Cardiac septum (tissue), 1 donor: ENCODE data around the gene SLC24A3. TPM values are rescaled to one million over a fixed set of nuclear protein-coding genes. Genes with fewer than 3 reads are reported as not detected.

Experiments used
- DNase-seq: peaks from one replicate; pipeline ENCODE4 v3.0.0-alpha.2; 2020; ENCODE audit warnings: low spot score
- intact Hi-C: fragments of 100-400 bp; cut with DNase I; formaldehyde crosslinking; loops from one replicate; pipeline ENCODE4 v1.14.0; 2022
- total RNA-seq: library from RNA; stranded (reverse); fragmentation: NEBNext Ultra II Directional; extraction: Animal tissue kit (Norgen Biotek cat#: 25700); gene quantifications from one replicate; pipeline ENCODE4 v1.2.1, GENCODE V29; 2021
- donor health status: DM: no; HTN: no; CAD: no.

SLC24A3 gene
- total RNA-seq, 1 donor from 2014 or later, result 0.86 TPM

DNA sequence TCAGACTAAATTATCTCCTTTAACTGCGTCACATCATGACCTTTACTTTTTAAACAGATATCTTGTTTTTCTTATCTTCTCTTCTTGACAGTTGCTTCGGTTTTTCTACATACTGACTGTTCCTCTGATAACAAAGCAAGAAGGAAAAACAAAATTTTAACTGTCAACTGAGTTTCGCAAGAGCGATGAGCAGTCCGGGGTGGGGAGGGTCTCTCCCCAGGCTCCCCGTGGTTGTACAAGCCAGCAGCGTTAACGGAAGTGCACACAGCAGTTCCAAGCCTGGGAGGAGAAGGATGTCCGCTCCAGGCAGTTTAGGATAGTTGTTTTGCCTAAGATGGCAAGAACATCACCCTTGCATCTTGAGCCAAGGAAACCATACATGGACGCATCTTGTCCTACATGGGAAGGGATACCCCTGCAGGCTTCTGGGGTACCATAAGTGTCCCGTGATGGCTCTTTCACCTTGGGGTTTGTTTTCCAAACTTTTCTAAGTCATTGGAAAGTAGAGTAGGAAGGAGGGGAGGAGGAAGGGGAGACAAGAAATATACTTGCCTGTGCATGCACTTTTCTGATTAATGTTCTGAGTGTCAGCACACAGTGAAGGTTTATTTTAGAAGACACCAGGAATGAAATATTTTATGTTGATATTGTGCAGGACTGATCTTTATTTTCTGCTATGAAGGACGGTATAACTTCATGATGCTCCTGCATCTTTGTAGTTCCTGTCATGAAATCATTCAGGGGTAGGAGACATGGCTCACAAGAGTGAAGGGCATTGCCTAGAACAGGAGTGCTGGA lies 20.8 kb downstream of the SLC24A3 start:
- no peak for DNase-seq
- intact Hi-C loops, result no loop called here

DNA sequence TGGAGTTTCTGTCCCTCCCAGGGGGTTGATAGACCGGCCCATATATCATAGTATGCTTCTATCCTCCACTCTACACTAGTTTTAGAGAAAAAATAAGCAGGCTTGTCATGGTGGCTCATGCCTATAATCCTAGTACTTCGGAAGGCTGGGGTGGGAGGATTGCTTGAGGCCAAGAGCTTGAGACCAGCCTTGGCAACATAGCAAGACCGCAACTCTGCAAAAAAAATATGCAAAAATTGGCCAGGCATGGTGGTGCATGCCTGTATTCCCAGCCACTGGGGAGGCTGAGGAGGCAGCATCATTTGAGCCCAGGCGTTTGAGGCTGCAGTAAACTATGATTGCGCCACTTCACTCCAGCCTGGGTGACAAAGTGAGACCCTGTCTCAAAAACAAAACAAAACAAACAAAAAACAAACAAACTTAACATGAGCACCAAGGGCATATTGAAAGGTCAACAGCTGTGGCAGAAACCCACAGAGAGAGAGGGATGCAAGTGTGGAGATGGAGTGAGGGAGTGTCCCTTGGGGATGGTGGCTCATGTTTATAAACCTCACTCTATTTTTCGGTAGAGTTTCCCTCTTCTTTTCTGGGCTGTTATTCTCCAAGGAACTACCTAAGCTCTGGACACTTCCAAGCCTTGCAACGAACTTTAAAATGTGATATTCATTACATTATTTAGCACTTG lies 24.1 kb downstream of the SLC24A3 start:
- no peak for DNase-seq
- intact Hi-C loops, result no loop called here

DNA sequence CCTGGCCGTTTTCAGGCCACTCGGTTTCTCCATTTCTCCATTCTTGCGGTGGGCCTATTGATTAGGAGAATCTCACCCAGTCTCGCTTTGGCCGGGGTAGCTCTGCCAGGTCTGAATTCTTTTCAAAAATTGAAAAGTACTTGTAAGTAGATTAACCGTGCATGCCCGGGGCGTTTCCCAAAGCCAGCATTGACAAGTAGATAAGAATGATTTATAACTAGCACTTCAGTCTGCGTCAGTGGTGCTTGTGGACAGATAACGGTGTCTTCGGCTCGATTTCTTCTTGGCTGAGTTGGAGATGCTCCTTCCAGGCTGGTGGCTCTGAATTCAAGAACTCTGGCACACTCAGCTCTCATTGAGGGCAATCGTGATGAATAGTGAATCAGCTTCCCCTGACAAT lies 29.0 kb downstream of the SLC24A3 start:
- intact Hi-C loops, result no loop called here

DNA sequence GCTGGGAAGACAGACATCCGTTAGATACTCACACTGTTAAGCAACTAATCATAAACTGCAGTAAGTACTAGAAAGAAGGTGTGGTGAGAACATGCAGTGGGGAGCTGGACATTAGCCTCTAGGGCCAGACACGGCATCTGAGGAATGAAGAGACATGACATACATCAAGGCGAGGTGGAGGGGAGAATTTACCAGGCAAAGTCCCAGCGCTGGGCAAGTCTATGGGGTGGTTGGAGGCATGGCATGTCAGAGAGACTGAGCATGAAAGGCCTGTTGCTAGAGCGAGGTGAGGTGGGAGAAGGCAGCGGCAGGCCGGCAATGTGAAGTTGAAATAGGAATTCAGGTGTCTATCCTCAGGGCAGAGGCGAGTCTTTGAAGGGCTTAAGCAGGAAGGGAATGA lies 31.8 kb downstream of the SLC24A3 start:
- intact Hi-C loops, result no loop called here
- no peak for DNase-seq

More for the DNA sequence above, 29.0 kb downstream of the SLC24A3 start:
- DNase-seq, result no peak

DNA sequence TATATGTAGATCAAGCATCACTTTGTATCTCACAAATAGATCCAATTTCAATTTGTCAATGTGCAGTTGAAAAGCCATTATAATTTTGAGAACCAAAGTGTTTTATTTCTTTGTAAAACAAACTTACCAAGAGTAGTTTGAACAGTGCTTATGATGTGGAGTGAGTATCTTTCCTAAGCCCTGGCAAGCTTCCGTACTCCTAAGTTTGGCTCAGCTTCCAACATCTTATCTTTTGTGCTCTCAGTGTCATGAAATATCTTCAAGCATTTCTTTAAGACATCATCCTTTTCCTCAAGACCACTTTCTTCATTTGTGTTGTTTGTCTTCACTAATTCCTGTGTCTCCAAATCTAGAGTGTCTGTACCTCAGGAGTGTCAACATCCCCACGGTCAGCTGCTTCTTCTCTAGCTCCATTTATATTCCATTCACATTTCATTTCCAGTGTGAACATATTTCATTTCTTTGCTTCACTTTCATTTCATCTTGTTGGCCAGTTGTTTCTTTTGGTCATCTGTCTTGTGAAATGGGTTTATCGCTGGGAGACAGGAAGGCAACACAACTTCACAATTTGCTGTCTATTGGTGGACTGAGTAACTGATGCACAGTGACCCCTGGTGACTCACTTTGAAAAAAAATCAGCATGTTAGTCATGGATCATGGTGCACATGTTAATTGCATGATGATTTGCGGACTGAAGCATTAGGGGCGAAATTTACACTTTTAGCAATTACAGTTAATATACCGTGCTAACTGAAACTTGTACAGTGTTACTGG lies 36.9 kb downstream of the SLC24A3 start:
- intact Hi-C loops, result no loop called here

DNA sequence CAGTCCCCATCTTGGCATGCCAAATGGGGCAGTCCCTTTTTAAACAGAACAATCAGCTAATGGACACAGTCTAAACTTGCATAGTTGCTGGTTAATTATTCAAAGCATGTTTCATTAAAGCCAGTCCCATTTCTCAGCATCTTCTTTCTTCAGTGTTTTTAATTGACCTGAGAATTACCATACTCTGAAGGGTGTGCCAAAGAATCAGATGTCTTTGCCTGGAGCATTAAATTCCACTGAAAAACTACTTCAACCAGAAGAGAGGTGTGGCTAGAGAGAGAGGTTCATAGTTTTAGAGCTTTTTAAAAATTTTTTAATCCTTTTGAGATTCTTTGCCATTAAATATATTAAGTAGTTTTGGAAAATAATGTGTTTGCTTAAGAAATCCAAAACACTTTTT lies 37.9 kb downstream of the SLC24A3 start:
- intact Hi-C loops, result no loop called here
- no peak for DNase-seq

More for the DNA sequence above, 36.9 kb downstream of the SLC24A3 start:
- DNase-seq, result no peak

DNA sequence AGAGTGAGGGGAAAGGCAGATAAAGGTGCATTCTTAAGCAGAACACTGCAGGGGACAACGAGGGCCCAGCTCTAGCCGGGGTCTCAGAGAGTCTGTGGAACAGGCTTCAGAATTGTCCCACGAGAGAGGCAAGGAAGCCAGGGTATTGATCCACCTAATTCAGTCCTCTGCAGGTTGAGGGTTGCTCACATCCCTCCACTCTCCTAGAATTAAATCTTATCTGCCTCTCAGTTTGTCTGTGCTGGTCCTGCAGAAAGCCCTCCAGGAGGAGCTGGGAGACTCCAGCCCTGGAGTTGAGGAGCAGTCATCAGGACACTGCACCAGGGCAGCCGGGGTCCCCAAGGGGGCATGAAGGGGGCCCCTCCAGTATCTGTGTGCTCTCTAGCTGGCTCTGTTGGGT lies 39.1 kb downstream of the SLC24A3 start:
- intact Hi-C loops, result no loop called here
- DNase-seq, result no peak

DNA sequence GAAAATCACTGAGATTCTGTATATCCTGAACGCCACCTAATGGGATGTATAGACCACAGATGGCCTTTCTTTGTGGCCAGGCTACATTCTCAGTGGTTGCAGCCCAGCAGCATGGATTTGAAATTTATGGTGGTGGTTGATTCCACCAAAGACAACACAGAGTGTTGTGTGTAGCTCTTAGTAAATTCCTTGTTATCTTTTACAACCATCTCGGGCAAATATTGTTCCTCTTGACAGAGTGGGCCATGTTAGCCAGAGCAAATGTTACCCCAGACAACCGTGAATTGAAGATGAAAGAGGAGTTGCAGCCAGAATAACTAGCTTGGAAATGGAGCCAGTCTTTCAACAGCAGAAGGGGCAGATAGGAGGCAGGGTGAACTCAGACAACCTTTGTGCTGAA lies 39.5 kb downstream of the SLC24A3 start:
- intact Hi-C loops, result no loop called here
- no peak for DNase-seq

DNA sequence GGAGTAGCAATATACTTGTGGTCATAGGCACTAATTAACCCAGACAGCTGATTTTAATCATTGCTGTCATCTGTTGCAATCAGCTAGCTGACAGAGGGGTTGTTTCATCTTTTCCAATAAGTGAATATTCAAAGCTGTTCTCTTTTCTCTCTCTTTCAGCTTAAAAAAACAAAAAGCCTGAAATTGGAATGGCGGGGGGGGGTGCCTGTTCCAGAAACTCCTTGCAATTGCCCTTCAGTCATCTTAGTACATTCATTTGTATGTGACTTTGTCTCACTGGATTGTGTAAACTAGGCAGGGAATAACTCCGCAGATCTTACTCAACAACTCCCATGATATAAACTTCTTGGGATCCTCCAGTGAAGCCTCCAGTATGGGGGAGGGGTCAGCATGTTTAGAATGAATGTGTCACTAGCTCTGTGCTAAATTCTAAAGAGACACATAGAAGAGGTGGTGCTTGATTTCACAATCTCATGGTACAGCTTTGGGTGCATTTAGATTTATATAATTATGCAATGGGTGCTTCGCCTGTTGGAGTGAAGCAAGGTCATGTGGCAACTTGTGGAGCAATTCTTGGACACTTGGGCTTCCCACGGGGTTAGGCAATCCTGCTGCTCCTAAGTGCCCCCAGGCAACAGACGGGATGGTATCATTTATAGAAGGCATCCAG lies 40.1 kb downstream of the SLC24A3 start:
- intact Hi-C loops, result no loop called here
- DNase-seq, result no peak

DNA sequence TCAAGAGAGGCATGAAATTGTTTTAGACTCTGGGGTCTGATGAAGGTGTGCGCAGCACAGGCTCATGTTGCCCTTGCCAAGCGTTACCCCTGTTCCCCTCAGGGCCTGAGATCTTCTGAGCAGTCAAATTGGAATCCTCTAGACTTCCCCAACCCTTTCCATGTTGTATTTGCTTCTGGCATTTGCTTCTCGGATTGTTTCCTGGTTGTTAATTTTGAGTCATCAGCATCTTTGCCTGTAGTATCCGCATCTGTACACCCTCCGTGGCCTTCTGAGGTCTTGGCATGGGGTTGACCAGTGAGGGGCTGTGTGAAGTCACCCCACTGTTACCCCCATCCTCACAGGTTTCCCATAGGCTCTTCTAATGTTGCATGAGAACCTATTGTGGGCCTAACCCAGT lies 40.9 kb downstream of the SLC24A3 start:
- intact Hi-C loops, result no loop called here

DNA sequence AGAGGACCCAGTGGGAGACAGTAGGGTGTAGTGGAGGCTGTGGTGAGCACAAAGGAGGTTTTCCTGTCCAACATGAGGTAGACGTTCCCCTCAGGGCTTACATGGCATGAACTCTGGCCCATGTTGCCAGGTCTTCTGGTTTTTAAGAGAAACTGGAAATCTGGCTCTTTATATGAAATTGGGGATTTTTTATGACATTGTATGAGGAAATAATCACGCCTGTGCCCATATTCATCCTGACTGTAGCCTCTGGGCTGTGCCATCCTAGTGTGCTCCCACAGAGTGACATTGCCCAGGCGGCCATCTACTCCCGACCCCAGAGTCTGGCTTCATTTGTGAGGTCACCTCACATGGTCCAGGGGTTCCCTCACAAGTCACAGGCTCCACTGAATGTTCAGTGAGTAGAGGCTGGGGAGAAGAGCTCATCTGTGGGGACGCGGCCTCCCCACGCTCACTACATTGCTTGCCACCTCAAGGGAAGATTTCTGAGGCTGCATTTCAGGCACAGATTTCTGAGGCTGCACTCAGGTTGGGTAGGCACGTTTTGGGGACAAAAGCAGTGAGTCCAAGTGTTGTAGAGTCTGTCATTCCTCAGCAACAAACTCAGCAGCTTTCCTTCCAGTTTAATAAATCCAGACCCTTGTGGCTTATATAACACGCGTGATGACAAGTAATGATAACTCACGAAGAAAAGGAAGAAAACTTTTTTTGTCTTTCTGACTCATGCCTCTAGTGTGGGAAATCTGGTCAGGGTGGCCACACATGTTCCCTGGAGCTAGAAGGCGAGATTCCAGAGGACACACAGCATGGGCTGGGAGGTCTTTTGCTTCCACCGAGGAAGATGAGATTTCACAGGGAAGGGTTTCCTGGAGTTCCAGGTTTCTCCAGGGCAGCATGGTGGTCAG lies 41.7 kb downstream of the SLC24A3 start:
- intact Hi-C loops, result no loop called here
- no peak for DNase-seq

More for the DNA sequence above, 40.9 kb downstream of the SLC24A3 start:
- no peak for DNase-seq

DNA sequence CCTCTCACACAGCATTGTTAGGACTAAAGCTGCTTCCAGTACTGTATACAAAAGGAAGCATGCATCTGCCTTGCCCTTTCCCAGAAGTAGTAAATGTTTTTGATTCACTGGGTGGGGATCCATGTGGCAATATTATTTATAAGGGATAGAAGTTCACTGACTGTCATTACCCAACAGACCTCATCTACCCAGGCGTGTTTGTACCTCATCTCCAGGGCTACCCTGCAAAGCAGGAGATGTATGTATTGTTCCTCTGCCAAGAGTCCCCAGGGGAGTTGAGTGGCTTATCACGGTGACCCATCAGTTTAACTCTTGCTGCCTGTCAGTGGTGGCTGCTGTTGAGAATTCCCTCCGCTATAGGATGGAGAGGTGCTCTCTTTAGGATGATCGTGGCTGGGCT lies 42.5 kb downstream of the SLC24A3 start:
- intact Hi-C loops, result no loop called here

DNA sequence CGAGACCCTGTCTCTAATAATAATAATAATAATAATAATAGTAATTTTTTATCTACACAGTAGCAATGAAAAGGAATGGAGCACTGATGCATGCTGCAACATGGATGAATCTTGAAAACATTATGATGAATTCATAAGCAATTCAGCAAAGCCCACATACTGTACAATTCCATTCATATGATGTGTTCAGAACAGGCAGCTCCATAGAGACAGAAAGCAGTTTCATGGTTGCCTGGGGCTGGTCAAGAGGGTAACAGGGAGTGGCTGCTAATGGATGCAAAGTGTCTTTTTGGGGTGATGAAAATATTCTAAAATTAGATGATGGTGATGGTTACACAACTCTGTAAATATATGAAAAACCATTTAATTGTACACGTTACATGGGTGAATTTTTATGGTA lies 43.6 kb downstream of the SLC24A3 start:
- DNase-seq, result no peak
- intact Hi-C loops, result no loop called here

More for the DNA sequence above, 42.5 kb downstream of the SLC24A3 start:
- no peak for DNase-seq

DNA sequence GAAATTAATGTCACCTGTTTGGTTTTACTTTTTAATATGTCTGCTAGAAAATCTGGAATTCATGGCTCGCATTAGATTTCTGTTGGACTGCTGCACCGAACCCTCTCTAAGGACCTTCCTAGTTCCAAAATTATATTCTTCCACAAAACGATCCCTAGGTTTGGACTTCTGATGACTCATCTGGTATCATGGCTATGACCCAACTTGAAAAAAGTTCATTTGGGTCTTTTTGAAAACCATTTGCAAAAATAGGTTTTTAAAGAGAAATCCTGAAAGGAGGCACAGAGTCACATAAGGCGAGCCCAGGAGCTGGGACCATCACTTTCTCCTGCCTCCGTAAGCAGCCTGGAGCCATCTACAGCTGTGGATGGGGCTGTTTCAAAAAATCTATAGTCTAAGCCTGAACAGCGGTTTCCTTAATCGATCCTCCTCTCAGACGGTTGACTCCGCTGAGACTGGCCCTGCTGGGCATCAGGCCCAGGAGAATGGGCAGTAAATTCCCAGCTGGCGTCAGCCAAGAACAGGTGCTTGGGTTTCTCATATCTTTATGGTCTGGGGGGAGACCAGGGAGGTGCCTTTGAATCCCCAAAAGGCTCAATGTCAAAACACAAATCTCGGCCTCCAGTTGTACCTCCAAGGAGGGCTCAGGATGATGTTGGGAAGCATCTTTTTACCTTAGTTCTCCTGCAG lies 44.6 kb downstream of the SLC24A3 start:
- intact Hi-C loops, result no loop called here

DNA sequence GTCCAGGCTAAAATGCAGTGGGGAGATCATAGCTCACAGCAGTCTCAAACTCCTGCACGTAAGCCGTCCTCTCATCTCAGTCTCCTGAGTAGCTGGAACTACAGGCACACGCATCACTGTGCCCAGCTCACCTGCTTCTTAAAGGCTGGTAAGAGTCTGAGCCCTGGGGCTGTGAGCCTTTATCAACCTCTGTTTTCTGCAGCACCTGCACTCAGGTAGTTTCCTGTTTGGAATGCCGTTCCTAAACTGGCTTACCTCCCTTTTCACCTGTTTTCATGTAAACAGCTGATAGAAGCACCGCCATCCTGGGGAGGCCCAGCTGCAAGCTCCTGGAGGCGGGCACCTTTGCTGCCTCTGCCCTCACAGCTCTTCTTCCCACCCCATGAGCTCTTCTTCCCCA lies 45.4 kb downstream of the SLC24A3 start:
- intact Hi-C loops, result no loop called here
- no peak for DNase-seq

More for the DNA sequence above, 44.6 kb downstream of the SLC24A3 start:
- no peak for DNase-seq

DNA sequence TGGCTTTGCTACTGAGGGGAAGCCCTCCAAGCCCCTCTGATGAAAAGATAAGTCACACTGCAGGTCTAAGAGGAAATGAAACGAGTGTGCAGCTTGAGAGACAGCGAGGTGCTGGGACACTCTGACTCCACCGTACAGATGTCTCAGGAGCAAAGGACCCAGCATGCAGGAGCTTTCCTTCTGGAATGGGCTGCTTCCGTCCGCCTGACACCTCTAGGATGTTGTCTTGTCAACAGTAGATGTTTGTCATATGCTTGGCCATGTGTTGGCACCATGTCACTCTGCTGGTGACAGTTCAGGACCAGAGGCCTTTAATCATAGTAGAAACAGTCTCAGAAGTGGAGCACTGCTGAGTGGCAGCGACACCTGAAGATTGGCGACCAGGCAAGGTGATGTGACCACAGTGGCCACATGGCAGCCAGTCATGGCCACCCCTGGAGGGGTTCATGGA lies 46.7 kb downstream of the SLC24A3 start:
- intact Hi-C loops, result no loop called here

DNA sequence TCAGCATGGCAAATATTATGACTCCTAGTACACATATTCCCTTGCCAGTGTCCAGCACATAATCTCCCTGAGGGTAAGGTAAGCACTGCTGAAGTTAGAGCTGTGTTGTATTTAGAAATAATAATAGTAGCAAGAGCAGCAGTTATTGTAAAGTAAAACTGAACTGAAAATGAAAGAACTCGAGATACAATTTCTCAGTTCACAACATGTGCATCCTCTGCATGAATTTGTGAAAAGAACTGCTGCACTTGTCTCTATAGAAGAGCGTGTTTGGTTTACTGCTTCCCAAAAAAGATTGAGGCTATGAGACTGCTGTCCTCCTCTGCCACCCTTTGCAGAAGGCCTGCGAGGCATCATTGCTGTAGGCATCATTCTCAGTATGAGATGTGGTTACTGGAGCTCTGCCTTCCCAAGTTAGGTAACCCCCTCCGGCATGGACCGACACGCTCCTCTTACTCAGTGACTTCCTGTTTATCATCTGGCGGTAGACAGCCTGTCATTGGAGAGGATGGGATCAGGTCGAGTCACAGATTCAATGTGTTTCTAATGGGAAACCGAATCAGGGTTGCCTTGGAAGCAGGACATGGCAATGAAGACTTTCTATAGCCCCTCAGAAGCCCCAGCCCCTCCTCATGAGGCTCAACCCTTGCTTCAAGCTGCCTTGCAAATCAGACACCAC lies 48.1 kb downstream of the SLC24A3 start:
- DNase-seq, result no peak
- intact Hi-C loops, result no loop called here

More for the DNA sequence above, 46.7 kb downstream of the SLC24A3 start:
- DNase-seq, result no peak

DNA sequence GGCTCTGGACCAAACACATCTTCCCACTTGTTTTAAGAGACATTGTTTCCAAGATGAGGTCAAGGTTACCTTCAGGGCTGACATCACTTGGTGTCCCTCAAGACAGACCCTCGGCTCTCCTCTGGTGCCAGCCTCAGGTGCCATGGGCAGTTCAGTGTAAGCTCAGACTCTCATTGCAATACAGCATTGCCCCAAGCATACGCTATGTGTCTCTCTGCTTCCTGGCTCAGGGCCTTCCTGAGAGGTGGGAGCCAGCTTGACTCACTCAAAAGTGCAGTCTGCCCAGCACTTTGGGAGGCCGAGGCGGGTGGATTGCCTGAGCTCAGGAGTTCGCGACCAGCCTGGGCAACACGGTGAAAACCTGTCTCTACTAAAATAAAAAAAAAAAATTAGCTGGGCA lies 51.7 kb downstream of the SLC24A3 start:
- intact Hi-C loops, result no loop called here
- DNase-seq, result no peak
